AG08395 (cell line): ENCODE measurements around the gene DEFB131A.
"Not testable (repeated sequence)": the region's sequence is repeated elsewhere in the genome, so short reads cannot be mapped to it uniquely, and the experiment has no call there.

Experiments
- DNase-seq: peaks from one replicate; pipeline ENCODE4 v3.0.0; 2012; ENCODE audit warnings: mixed read lengths, low spot score

Gene DEFB131A

DNA sequence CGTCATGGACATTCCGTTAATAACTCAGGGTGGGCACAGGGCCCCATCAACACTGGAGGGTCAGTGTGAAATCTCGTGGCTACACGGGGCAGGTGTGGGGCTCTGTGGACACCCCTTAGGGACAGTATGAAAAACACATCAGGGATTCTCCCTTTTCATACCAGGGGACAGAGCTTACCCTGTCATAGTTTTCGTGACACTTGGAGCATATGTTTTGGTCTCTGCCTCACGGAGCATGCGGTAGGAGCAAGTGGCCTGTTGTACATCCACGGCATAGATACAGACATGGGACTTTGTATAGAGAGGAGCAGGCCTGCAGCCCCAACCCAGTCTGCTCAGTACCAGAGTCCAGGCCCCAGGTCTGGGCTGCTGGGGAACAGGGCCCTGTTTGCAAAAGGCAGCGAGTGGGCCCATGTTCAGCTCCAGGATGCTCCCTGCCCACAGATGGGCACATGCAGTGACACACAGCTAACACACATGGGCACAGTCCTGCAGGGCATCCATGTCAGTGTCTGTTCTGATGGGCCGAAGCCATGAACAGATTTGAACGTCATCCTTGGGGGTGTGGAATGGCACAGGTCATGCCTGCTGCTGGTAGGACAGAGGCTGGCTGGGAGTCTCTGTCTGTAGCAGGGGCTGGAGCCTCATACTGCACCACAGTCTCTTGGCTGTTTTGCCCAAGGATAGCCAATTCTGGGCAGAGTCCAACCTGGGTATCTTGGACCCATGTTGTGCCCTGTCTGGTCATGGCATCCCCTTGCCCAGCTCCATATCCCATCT, 50.2 kb downstream of the DEFB131A start:
- DNase-seq, result not testable (repeated sequence)

DNA sequence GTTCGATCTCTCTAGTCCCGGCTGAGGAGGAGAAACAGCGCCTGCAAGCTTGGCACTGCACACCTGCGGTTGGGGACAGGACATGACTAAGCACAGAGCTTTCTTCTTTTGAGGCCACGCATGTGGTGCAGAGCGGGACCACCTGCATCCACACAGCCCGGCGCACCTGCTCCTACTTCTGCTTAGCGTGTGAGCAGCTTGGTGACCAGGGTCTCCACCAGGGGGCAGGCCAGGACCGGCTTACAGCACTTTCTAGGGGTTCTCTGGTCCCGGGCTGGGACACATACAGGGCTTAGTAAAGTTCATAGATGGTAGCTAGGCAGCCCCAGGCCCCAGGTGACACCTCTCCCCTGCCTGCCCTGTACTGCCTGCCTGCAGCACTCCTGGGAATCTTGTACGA, 51.2 kb downstream of the DEFB131A start:
- DNase-seq, result not testable (repeated sequence)

DNA sequence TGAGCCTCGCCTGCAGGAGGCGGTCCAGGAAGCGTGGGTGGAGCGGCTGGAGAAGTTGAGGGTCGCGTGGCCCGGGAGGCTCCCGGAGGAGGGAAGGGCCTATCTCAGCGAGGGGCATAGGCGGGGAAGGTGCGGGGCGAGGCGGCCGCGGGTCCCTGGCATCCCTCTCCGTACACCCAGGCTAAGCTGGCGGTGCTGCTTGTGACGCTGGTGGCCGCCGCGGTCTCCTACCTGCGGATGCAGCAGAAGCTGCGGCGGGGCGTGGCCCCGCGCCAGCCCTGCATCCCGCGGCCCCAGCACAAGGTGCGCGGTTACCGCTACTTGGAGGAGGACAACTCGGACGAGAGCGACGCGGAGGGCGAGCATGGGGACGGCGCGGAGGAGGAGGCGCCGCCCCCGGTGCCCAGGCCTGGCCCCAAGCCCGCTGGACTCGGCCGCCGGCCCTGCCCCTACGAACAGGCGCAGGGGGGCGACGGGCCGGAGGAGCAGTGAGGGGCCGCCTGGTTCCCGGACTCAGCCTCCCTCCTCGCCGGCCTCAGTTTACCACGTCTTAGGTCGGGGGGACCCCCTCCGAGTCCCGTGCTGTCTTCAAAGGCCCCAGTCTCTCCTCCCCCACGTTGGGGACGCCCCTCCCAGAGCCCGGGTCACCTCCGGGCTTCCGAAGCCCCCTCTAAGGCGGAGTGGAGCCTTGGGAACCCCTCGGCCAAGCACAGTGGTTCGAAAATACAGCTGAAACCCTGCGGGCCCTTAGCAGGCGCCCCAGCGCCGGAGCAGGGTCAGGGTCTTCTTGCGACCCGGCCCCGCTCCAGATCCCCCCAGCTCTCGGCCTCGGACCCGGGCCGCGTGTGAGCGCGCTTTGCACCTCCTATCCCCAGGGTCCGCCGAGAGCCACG, 53.6 kb downstream of the DEFB131A start:
- not testable (repeated sequence) for DNase-seq

DNA sequence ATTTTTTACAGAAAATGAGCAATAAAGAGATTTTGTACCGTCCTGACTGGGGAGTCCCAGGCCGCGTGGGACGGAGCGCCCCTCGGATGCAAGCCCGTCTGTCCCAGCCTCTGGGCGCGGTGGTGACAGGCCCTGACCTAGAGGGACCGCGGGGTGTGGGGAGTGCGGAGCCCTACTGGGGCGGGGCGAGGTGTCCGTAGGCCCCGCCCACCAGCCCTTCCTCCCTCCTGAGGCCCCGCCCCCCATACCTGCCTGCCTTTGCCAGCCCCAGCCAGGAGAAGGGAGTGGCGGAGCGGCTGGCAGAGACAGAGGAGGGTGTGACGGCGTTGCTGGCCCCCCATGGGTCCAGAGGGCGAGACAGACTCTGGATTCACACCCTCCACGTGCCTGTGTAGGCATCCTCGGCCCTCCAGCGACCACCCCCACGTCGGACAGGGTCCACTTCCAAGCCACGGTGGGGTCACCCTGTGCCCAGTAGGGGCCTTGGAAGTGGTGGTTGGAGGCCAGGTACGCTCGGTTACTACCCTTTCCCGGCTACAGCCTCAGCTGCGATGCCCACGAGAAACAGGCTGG, 54.3 kb downstream of the DEFB131A start:
- DNase-seq, result not testable (repeated sequence)

DNA sequence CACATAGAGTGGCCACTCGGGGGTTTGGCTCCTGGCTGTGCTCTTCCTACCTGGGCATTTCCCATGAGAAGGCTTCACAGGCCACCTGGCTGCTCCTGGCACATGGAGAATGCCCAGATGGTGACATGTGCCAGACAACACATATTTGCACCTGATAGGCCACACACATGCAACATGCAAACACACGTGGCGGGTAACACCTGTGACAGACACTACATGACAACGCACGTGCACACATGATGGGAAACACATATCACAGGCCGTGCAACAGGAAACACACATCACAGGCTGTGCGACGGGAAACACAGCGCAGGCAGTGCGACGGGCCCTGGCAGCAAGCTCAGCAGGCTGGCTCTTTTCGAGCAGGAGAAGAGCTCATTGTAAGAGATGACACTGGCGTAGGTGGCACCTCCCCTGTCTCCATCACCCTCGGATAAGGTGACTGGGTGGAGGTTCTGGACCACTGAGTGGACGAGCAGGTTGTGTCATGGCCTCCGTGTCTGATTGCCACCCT, 55.8 kb downstream of the DEFB131A start:
- not testable (repeated sequence) for DNase-seq
